Endothelial cell of umbilical vein (primary cell): ENCODE data around the gene AGBL4. TPM values are rescaled to one million over a fixed set of nuclear protein-coding genes. Genes with fewer than 3 reads are reported as not detected.

Source experiments
- BruUV-seq: library from RNA; stranded (reverse); fragments of 400-500 nt; replicated peaks from 2 replicates; lab custom pipeline; 2021; lab: Mats Ljungman, UMichigan
- CTCF ChIA-PET: fragments of 300-600, 350-600 bp; sonication (Branson Sonifier 250); formaldehyde crosslinking; loops from one replicate; lab custom pipeline; 2021; ENCODE audit warnings: antibody characterized with exemption, inconsistent platforms; lab: Charles Lee
- POLR2A ChIA-PET: fragments of 300-600, 350-600 bp; sonication (Branson Sonifier 250); formaldehyde crosslinking; loops from one replicate; lab custom pipeline; 2021; ENCODE audit warnings: antibody characterized with exemption, inconsistent platforms; lab: Charles Lee
- DNase-seq: peaks from one replicate; pipeline ENCODE4 v3.0.0-alpha.2; 2011; ENCODE audit warnings: low read depth, low spot score
- FAIRE-seq: peaks from 2 replicates; lab custom pipeline; 2011; peaks lifted over from hg19 to GRCh38; lab: Jason Lieb, UNC
- H2AFZ ChIP-seq: 2 replicates; pipeline ENCODE4 v1.6.0; 2012; ENCODE audit warnings: low read depth, low read length, control low read depth, inconsistent platforms
- H3K27ac ChIP-seq: 2 replicates; pipeline ENCODE4 v1.5.1; 2011; ENCODE audit warnings: low read depth, mild to moderate bottlenecking, control low read depth, low read length, moderate library complexity; ENCODE audit not compliant: insufficient read depth
- H3K27me3 ChIP-seq, 2 experiments: 2 replicates each; pipeline versions ENCODE4 v1.6.0 to v1.6.1; 2011; ENCODE audit warnings: low read length in 2 of 2, mixed read lengths in 1 of 2; ENCODE audit not compliant: control insufficient read depth in 2 of 2, insufficient read depth in 2 of 2
- H3K36me3 ChIP-seq, 2 experiments: 2 replicates in 1 of 2; 3 replicates in 1 of 2; pipeline ENCODE4 v1.5.1; 2011; ENCODE audit warnings: low read length in 2 of 2, mild to moderate bottlenecking in 1 of 2, moderate library complexity in 1 of 2; ENCODE audit not compliant: control insufficient read depth in 2 of 2, insufficient read depth in 2 of 2; ENCODE audit errors: extremely low read depth in 1 of 2
- H3K4me1 ChIP-seq: 3 replicates; pipeline ENCODE4 v1.5.1; 2011; ENCODE audit warnings: mild to moderate bottlenecking, low read length; ENCODE audit not compliant: control insufficient read depth, insufficient read depth; ENCODE audit errors: extremely low read depth
- H3K4me2 ChIP-seq: 2 replicates; pipeline ENCODE4 v1.6.1; 2011; ENCODE audit warnings: low read length, control low read depth, mixed read lengths; ENCODE audit not compliant: insufficient read depth
- H3K4me3 ChIP-seq, 3 experiments: fragments of 200-600 bp in 1 of 3; sonication (generic), shearing (Covaris generic) in 1 of 3; replicated peaks in 1 of 3; 2 replicates each; pipeline ENCODE4 v1.5.1; 2011 to 2016; ENCODE audit warnings: control low read depth in 3 of 3, low read length in 3 of 3, mild to moderate bottlenecking in 2 of 3, inconsistent platforms in 1 of 3, low read depth in 1 of 3, moderate library complexity in 1 of 3; ENCODE audit not compliant: insufficient read depth in 1 of 3
- H3K79me2 ChIP-seq: 2 replicates; pipeline ENCODE4 v1.6.0; 2012; ENCODE audit warnings: low read length, inconsistent platforms; ENCODE audit not compliant: control insufficient read depth, insufficient read depth
- H3K9ac ChIP-seq: replicated peaks from 2 replicates; pipeline ENCODE3; 2011; ENCODE audit warnings: low read length, control low read depth; ENCODE audit not compliant: insufficient read depth; ENCODE audit errors: extremely low read depth
- H3K9me1 ChIP-seq: replicated peaks from 3 replicates; pipeline ENCODE4 v1.6.0; 2011; ENCODE audit warnings: mild to moderate bottlenecking, low read length; ENCODE audit not compliant: control insufficient read depth, insufficient read depth; ENCODE audit errors: extremely low read depth
- H3K9me3 ChIP-seq: replicated peaks from 2 replicates; pipeline ENCODE4 v1.5.1; 2012; ENCODE audit warnings: low read length, inconsistent platforms; ENCODE audit not compliant: control insufficient read depth, insufficient read depth
- H4K20me1 ChIP-seq: replicated peaks from 2 replicates; pipeline ENCODE3; 2011; ENCODE audit warnings: mild to moderate bottlenecking, low read length; ENCODE audit not compliant: control insufficient read depth, insufficient read depth; ENCODE audit errors: extremely low read depth
- CTCF ChIP-seq, 2 donors: IDR thresholded peaks; 1 replicate in 1 of 2; 2 replicates in 1 of 2; pipeline ENCODE4 v1.5.1; 2011; ENCODE audit warnings: low read length in 2 of 2, mild to moderate bottlenecking in 2 of 2, moderate library complexity in 2 of 2, control low read depth in 1 of 2, inconsistent platforms in 1 of 2, low read depth in 1 of 2; ENCODE audit not compliant: insufficient read depth in 1 of 2; ENCODE audit errors: extremely low read depth in 1 of 2
- EZH2 ChIP-seq: IDR thresholded peaks from 2 replicates; pipeline ENCODE4 v1.6.1; 2012; ENCODE audit warnings: borderline replicate concordance, low read depth, mild to moderate bottlenecking, moderate library complexity, low read length, inconsistent platforms; ENCODE audit not compliant: severe bottlenecking
- FOS ChIP-seq: IDR thresholded peaks from 2 replicates; pipeline ENCODE4 v1.6.1; 2011; ENCODE audit warnings: mild to moderate bottlenecking, low read length, moderate library complexity, borderline replicate concordance; ENCODE audit not compliant: insufficient read depth
- GATA2 ChIP-seq: IDR thresholded peaks from 2 replicates; pipeline ENCODE4 v1.7.0; 2011; ENCODE audit warnings: low read depth, mild to moderate bottlenecking, moderate library complexity, mixed read lengths, low read length; ENCODE audit not compliant: insufficient read length, insufficient read depth
- JUN ChIP-seq: IDR thresholded peaks from 2 replicates; pipeline ENCODE4 v1.6.1; 2011; ENCODE audit warnings: borderline replicate concordance, low read depth; ENCODE audit not compliant: insufficient read length, insufficient read depth
- MAX ChIP-seq: IDR thresholded peaks from 2 replicates; pipeline ENCODE4 v1.6.1; 2011; ENCODE audit not compliant: insufficient read depth, insufficient read length
- MYC ChIP-seq: IDR thresholded peaks from one replicate; pipeline ENCODE4 v1.6.1; 2011; ENCODE audit warnings: mild to moderate bottlenecking, low read depth, low read length
- POLR2A ChIP-seq: IDR thresholded peaks from 2 replicates; pipeline ENCODE4 v1.6.1; 2012; ENCODE audit warnings: low read depth, mild to moderate bottlenecking, control low read depth, low read length
- POLR2AphosphoS5 ChIP-seq: IDR thresholded peaks from 2 replicates; pipeline ENCODE4 v1.6.1; 2012; ENCODE audit warnings: low read depth, mild to moderate bottlenecking, control low read depth, low read length, moderate library complexity; ENCODE audit not compliant: insufficient read depth
- dilution Hi-C: fragments of 300-500 bp; cut with MboI; formaldehyde crosslinking; loops from one replicate; pipeline ENCODE4 v1.15.0; 2019; ENCODE audit warnings: low sequenced_read_pairs; ENCODE audit not compliant: extremely low pct_ligation_motif_present
- intact Hi-C: fragments of 100-400 bp; cut with micrococcal nuclease; formaldehyde crosslinking; loops from one replicate; pipeline ENCODE4 v1.10.0; 2022
- polyA plus RNA-seq, 4 experiments: library from polyadenylated mRNA; depleted of rRNA in 3 of 4; stranded (reverse) in 3 of 4; unstranded in 1 of 4; fragments of >200 nt; gene quantifications; 2 replicates each; pipeline versions ENCODE4 v1.2.1 to v1.2.3, GENCODE V29; 2011 to 2012; ENCODE audit warnings: missing spikeins in 1 of 4
- total RNA-seq: library from RNA; stranded (reverse); gene quantifications from 2 replicates; pipeline ENCODE4 v1.2.3, GENCODE V29; 2021

AGBL4 gene
- total and polyA plus RNA-seq, 2 donors (not counting 3 experiments of a cell fraction or from before 2014, with no cell fraction given) = not detected

GRCh38 chr1:48917070-48917454 is 1106.7 kb downstream of the AGBL4 start:
- Histone ChIP-seq H3K4me1 (no peaks in the 10 kb centered on the region), H3K79me2 (no peaks in the 10 kb centered on the region), H3K4me3 (no peak overlapping the region), H3K27me3 (no peaks in the 10 kb centered on the region), H3K9ac (no peak overlapping the region), H3K9me1 (no peaks in the 10 kb centered on the region), H3K4me2 (no peak overlapping the region), H3K27ac (no peak overlapping the region), H3K9me3 (no peaks in the 10 kb centered on the region), H2AFZ (no peak overlapping the region), H4K20me1 (no peaks in the 10 kb centered on the region), H3K36me3 (no peaks in the 10 kb centered on the region)
- TF ChIP-seq FOS (no peak), POLR2A (no peak), MAX (no peak), CTCF (IDR thresholded peaks at IDR 0.05; ENCODE audit: extremely low read depth in 1 of 2, insufficient read depth in 1 of 2, low read depth in 1 of 2, low read length in 2 of 2) (no peak), JUN (no peak), POLR2AphosphoS5 (no peak), EZH2 (no peak), MYC (no peak), GATA2 (no peak)
- ChIA-PET CTCF (interaction anchor here (1.1 to 2.8 kb wide), 2 partner anchors 1416 to 1431 kb away, joined by 3 to 9 read pairs; no protein-coding TSS in a partner anchor), POLR2A (no interaction called here)
- intact Hi-C loops (no loop called here), dilution Hi-C loops (no loop called here)
- no TSS peak for BruUV-seq
- no peak for DNase-seq
- FAIRE-seq = no peak
